HG03025 (cell line): ENCODE results near the gene GPR84.
"Not testable (repeated sequence)": the region's sequence is repeated elsewhere in the genome, so short reads cannot be mapped to it uniquely, and the experiment has no call there.

Experiments used
- ATAC-seq: cut with Tn5 transposase; IDR thresholded peaks from one replicate; pipeline ENCODE4 v1.9.1; 2021; ENCODE audit warnings: mild to moderate bottlenecking, moderate library complexity; ENCODE audit not compliant: unreplicated experiment, low FRiP score

Gene GPR84

GRCh38 chr12:54357506-54358190, 6.6 kb downstream of the GPR84 start:
- ATAC-seq, result no peak

- no peak for ATAC-seq
Observed at GRCh38 chr12:54356951-54357356, 7.3 kb downstream of the GPR84 start.

- ATAC-seq, result no peak
Observed at GRCh38 chr12:54356228-54356627, 8.1 kb downstream of the GPR84 start.

- ATAC-seq, result no peak
Observed at GRCh38 chr12:54355104-54355815, 9.0 kb downstream of the GPR84 start.

- not testable (repeated sequence) for ATAC-seq
Observed at GRCh38 chr12:54354271-54354670, 10.0 kb downstream of the GPR84 start.

- ATAC-seq, result no peak
Observed at GRCh38 chr12:54352891-54353874, 11.1 kb downstream of the GPR84 start.

GRCh38 chr12:54352022-54352531, 12.2 kb downstream of the GPR84 start:
- no peak for ATAC-seq

- ATAC-seq, result no peak
Observed at GRCh38 chr12:54351341-54351740, 12.9 kb downstream of the GPR84 start.

GRCh38 chr12:54350743-54351142, 13.5 kb downstream of the GPR84 start:
- no peak for ATAC-seq

GRCh38 chr12:54349679-54350078, 14.6 kb downstream of the GPR84 start:
- ATAC-seq, result no peak

GRCh38 chr12:54349036-54349435, 15.2 kb downstream of the GPR84 start:
- no peak for ATAC-seq

- ATAC-seq, result no peak
Observed at GRCh38 chr12:54341378-54342300, 22.6 kb downstream of the GPR84 start.

GRCh38 chr12:54340846-54341245, 23.4 kb downstream of the GPR84 start:
- ATAC-seq, result no peak

GRCh38 chr12:54338698-54339296, 25.5 kb downstream of the GPR84 start:
- ATAC-seq, result no peak

- no peak for ATAC-seq
Observed at GRCh38 chr12:54337854-54338650, 26.2 kb downstream of the GPR84 start.

GRCh38 chr12:54337280-54337842, 26.9 kb downstream of the GPR84 start:
- no peak for ATAC-seq

GRCh38 chr12:54333420-54334034, 30.8 kb downstream of the GPR84 start:
- no peak for ATAC-seq

GRCh38 chr12:54331461-54331860, 32.8 kb downstream of the GPR84 start:
- no peak for ATAC-seq
